SH-SY5Y (cell line): ENCODE results near the gene RBM3.

Experiments
- GATA2 ChIP-seq: IDR thresholded peaks from 2 replicates; pipeline ENCODE4 v1.6.1; 2011; ENCODE audit warnings: mild to moderate bottlenecking, low read depth, low read length
- GATA3 ChIP-seq: IDR thresholded peaks from 2 replicates; pipeline ENCODE4 v1.6.1; 2011; ENCODE audit warnings: low read depth, mild to moderate bottlenecking, low read length, moderate library complexity

DNA sequence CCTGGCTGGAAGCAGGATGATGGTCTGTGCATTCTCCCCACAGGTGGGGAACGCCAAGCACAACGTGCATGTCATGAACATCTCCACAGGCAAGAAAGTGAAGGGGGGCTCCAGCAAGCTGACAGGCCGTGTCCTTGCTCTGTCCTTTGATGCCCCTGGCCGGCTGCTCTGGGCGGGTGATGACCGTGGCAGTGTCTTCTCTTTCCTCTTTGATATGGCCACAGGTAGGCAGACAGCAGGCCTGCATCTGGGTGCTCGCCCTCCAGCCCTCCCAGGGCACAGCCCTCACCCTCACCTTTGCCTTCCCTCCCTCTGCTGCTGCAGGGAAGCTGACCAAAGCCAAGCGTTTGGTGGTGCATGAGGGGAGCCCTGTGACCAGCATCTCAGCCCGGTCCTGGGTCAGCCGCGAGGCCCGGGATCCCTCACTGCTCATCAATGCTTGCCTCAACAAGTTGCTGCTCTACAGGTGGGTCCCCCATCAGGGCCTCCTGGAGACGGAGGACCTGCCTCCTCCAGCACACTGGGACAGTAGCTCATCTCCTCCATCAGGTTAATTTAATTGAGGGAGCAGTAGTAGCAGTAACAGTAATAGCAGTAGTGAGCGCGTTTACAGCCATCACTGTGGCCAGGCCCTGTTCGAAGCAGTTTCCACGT lies 27.6 kb downstream of the RBM3 start:
- TF ChIP-seq GATA2, result no peak
- TF ChIP-seq GATA3, result no peak
